HG03045 (cell line): Measurements from ENCODE around the gene ASPA.
"Not testable (repeated sequence)": the region's sequence is repeated elsewhere in the genome, so short reads cannot be mapped to it uniquely, and the experiment has no call there.

Experiments
- ATAC-seq: cut with Tn5 transposase; IDR thresholded peaks from one replicate; pipeline ENCODE4 v1.9.1; 2021; ENCODE audit warnings: mild to moderate bottlenecking, moderate library complexity; ENCODE audit not compliant: unreplicated experiment

Gene ASPA

DNA sequence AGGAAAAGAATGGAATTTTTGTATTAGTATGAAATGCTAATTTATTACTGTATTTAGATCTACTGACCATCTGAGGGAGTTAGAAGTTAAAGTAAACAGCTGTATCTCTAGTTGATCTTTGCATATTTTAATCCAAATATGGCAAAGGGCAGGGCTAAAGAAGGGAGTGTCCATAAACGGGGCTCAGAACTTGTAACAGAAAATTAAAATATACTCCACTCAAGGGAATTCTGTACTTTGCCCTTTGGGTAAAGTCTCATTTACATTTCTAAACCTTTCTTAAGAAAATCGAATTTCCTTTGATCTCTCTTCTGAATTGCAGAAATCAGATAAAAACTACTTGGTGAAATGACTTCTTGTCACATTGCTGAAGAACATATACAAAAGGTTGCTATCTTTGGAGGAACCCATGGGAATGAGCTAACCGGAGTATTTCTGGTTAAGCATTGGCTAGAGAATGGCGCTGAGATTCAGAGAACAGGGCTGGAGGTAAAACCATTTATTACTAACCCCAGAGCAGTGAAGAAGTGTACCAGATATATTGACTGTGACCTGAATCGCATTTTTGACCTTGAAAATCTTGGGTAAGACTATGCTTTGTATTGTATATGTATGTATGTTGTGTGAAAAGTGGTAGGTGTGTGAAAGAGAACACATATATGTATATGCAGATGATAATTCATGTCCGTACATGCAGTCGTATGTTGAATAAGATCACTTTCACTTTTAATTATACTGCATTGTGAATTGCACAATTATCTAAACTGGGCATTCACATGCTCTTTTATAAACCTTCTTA, at the start of gene ASPA:
ASPA (plus strand) TSS at position 186 of the 799 bp plus-strand sequence; CDS start at position 349, 163 bp downstream.
- no peak for ATAC-seq

- ATAC-seq: not testable (repeated sequence)
Observed at GRCh38 chr17:3433215-3433614, 42.6 kb upstream of the ASPA start.

- no peak for ATAC-seq
Observed at GRCh38 chr17:3433741-3434140, 42.1 kb upstream of the ASPA start, which contains the start of gene OR1E2. Gene OR1E2, minus strand, starts transcription at chr17:3433841. Its CDS starts 0 bp downstream, at chr17:3433841.

DNA sequence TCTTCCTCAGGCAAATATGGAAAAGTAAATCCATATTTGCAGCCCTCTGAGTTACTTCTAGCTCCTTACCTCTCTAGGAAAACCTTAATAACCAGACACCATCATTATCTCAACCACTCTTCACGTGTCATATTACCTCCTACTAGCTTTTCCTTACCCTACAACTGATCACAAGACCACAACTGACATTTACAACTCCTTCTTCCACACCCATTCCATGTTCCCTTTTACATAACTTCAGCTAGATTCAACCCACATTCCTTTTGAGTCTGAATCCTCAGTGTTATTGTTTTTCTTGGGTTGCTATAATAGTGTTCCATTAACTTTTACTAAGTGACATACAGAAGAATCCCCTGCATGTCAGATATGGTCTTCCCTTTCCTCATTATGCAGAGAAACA, 37.4 kb upstream of the ASPA start:
- ATAC-seq: no peak

DNA sequence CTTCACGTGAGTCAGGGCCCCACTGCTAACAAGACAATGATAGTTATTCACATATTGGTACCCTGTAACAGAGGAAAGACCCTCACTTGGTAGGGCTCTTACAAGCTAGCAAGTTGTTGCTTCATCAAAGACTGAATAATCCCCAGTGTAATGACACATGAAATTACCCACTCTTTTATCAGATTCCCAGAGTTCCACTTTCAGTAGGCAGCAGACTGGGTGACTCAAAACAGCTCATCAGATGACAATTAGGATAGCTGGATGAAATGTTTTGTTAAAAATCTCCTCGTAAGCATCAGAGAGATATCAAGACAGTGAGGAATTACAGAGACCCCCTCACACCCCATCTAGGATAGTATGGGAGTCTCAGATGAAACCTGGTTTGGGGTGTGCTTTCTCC, 35.3 kb upstream of the ASPA start:
- ATAC-seq: no peak

- no peak for ATAC-seq
Observed at GRCh38 chr17:3447625-3448024, 28.2 kb upstream of the ASPA start.

- ATAC-seq: no peak
Observed at GRCh38 chr17:3448059-3448665, 27.6 kb upstream of the ASPA start.

- not testable (repeated sequence) for ATAC-seq
Observed at GRCh38 chr17:3466355-3466754, 9.4 kb upstream of the ASPA start.

- no peak for ATAC-seq
Observed at GRCh38 chr17:3469529-3469928, 6.3 kb upstream of the ASPA start.

DNA sequence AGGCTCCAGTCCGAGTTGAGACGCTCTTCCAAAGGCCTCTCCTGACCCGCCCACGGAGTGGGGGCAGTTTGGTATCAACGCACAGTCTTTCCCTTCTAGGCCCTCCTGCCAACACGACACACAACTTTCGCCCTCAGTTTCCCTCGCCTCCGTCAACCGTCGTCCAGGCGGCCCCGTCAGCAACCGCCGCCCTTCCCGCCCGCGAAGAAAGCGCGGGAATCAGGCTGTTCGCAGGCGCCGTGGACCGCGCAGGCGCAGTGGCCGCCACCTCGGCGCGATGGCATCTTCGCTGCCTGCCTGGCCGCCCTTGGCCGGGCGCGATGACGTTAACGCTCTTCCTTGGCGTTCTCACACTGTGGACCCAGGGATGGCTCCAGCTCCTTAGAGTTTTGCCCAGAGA, 4.2 kb upstream of the ASPA start, which contains the start of gene SPATA22:
SPATA22 (minus strand) TSS at position 221 of the 400 bp plus-strand sequence. CDS start 2,494 bp downstream, outside the sequence.
- ATAC-seq: no peak

DNA sequence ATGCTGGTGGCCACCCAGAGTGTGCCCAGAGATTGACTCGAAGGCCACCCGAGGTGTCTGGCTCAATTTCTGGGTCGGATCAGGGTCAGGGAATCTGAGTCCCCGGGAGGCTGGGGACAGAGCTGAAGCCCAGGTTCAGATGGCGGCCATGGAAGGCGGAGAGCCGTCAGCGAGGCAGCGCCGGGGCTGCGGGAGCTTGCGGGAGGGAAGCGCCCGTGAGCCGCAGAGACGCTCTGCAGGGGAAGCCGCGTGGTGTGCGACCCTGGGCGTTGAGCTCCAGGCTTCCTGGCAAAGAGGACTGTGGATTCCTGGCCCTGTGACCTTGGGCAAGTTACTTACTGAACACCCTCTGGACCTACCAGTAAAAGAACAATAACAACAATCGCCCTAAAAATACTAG, 3.7 kb upstream of the ASPA start:
- ATAC-seq: no peak

GRCh38 chr17:3474212-3474611, 1.6 kb upstream of the ASPA start:
- ATAC-seq: no peak

DNA sequence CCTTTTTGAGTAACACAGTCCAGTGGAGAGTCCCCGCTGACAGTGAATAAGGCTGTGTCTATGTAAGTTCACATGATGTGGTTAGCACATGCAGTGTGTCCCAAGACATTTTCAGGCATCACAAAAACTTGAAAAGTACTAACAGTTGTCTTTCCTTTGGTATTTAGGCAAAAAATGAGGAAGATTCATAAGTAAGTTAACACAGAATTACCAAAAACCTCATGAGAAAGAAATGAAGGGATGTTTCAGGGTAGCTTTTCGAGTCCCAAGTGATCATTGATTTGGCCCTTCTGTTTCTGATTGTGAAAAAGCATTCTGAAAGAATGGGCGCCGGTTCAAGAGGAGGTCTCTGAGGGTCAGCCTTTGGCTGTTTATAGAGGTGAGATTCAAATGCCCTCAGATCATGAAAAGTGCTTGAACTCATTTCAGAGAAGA, 529 bp upstream of the ASPA start:
- ATAC-seq: no peak

DNA sequence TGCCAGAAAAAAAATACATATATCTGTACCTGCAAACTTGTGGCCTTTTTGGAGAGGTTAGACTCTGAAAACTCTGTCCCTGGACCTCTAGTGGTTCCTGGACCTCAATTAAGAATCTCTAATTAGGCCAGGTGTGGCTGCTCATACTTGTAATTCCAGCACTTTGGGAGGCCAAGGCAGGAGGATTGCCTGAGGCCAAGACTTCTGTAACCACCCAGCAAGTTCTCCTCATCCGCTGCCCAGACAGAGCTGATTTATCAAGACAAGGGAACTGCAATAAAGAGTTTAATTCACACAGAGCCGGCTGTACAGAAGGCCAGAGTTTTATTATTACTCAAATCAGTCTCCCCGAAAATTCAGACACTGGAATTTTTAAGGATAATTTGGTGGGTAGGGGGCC, 4.2 kb downstream of the ASPA start:
- no peak for ATAC-seq

GRCh38 chr17:3482852-3483251, 7.1 kb downstream of the ASPA start:
- ATAC-seq: no peak

GRCh38 chr17:3485481-3486068, 9.8 kb downstream of the ASPA start:
- no peak for ATAC-seq

DNA sequence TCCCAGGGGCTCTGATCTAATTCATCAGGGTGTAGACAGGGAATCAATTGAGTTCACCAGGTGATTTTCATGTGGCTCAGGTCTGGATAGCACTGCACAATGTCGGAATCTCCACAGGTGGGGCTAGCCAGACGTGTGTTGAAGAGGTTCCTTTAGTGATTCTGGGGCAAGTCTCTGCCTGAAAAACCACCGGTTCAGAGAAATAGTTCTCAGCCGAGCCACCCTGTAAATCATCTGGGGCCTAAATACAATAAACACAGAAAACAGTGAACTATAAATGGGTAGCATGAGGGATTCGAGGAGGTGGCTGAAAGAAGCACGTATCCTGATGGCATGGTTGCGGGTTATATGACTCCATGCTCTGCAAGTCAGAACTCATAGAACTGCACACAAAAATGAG, 21.3 kb downstream of the ASPA start:
- ATAC-seq: no peak

DNA sequence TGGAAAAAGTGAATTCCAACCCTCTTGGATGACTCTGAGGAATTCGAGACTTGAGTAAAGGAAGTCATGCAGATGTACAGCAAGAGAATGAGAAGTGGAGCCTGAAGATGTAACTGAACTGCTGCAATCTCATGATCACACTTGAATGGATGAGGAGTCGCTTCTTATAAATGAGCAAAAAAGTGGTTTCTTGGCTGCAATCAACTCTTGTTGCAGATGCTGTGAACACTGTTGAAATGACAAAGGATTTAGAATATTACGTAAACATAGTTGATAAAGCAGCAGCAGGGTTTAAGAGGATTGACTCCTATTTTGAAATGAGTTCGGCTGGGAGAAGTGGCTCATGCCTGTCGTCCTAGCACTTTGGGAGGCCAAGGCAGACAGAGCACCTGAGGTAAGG, 25.5 kb downstream of the ASPA start:
- no peak for ATAC-seq

GRCh38 chr17:3502466-3502865, 26.7 kb downstream of the ASPA start:
- no peak for ATAC-seq

- ATAC-seq: no peak
Observed at GRCh38 chr17:3503285-3503684, 27.5 kb downstream of the ASPA start.

GRCh38 chr17:3505008-3505407, 29.2 kb downstream of the ASPA start:
- no peak for ATAC-seq

- ATAC-seq: no peak
Observed at GRCh38 chr17:3506054-3506453, 30.3 kb downstream of the ASPA start.
